GM18526 (cell line): Measurements from ENCODE around the gene IL1R2.

ENCODE experiments used
- POLR2A ChIP-seq: IDR thresholded peaks from 3 replicates; pipeline ENCODE4 v1.6.1; 2011; ENCODE audit not compliant: insufficient read length; ENCODE audit errors: extremely low read depth

The IL1R2 gene

DNA sequence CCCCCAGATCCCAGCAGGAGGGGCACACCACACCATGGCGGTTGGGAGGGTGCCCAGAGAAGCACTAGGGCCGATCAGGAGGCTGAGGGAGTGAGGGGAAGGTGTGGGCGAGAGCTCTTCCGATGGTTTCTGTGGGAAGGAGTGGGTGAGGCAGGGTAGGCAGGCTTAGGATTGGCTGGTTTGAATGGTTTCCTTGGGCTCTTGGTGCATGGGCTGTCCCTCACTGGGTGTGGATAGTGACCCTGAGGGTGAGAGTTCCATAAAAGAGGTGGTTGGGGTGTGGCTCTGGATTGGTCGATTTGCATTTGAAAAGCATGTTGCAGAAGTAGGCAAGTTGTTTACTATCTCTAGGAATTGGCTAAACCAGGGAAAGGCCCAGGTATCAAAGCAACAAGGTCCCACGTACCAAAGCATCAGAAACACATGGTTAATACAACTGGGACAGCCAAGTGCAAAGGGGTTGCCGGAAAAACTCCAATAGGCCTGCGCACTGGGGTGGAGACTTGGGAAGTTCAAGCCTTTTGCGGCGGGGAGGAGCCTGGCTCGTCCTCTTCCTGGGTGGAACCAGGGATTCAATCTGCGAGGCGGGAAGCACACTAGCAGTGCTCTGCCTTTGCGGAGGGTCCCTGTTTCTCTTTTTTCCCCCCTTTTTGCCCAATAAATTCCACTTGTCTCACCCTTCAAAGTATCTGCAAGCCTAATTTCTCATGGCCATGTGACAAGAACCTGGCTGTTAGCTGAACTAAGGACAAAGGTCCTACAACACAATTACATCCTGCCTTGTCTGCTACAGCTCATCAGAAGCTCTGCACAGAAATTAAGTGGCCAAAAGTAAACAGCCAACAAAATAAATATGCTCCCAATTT is 43.2 kb downstream of the IL1R2 start:
- no peak for TF ChIP-seq POLR2A

DNA sequence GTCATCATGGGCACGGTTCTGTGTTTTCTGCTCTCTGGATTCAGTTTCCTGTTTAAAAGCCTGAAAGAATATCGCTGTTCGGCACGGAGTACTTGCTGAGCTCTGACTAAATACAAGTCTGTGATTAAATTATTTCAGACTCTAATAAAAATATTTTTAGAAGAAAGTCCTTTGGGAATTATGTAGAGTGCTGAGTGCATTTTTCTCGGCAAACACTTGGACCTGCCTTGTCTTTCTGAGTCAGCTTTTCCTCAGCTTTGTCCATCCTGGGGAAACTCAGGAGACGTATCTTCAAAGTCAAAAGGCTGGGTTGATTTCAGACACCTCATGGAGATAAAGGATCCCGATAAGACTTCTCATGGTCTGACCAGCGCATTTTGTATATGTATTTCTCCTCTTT is 45.9 kb downstream of the IL1R2 start:
- TF ChIP-seq POLR2A, result no peak

DNA sequence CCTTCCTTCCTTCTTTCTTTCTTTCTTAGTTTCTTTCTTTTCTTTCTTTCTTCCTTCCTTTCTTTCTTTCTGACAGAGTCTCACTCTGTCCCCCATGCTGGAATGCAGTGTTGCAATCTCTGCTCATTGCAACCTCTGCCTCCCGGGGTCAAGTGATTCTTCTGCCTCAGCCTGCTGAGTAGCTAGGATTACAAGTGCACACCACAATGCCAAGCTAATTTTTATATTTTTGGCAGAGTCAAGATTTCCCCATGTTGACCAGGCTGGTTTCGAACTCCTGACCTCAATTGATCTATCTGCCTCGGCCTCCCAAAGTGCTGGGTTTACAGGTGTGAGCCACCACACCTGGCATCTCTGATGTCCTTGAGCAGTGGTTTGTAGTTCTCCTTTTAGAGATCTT is 48.5 kb downstream of the IL1R2 start:
- no peak for TF ChIP-seq POLR2A

DNA sequence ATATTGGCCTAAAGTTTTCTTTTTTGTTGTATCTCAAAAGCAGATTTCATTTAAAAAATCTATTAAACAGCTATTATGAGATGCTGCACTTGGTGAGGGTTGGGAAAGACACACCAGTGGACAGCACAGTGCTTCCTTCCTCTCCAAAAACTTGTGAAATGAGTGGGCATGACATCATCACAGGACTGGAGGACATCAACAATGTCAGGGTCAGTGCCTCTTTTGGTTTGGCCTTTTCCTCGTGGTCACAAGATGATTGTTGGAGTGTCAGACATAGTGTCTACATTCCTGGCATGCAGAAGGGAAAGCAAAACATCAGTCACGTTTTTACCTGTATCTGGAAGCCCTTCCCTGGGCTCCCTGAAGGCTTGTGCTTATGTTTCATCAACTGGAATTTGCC is 49.6 kb downstream of the IL1R2 start:
- no peak for TF ChIP-seq POLR2A

DNA sequence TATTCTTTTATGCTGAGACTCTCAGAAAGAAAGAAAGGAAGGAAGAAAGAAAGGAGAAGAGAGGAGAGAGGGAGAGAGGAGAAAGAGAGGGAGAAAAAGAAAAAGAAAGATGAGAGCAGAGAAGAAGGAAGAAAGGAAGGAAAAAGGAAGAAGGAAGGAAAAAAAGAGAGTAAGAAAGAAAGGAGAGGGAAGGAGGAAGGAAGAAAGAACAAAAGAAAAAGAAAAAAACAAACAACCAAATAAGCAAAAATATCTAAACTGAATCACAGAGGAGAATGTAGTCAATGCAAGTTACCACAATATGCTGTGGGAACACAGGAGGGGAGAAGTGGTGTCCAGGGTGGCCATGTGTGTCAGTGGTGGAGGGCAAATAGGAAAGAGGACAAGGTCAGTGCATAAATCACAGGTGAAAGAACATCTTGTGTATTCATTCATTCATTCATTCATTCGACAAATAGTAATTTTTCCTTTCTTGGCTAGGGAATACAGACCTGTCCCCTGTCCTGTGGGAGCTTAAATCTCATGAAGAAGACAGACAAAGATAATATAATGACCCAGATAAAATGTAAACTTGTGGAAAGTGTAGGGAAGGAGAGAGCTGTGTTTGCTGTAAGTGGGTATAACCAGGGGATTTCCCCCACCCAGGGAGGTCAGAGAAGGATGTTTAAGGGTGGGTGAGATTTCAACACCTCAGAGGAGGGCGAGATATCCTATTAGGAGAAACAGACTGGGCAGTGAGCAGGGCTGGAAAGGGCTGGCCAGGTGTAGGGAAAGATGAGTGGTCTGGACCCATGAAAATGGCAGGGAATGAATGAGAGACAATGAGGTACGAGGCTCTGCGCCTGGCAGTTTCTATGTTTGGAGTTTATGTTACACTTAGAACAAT is 50.7 kb downstream of the IL1R2 start:
- no peak for TF ChIP-seq POLR2A

DNA sequence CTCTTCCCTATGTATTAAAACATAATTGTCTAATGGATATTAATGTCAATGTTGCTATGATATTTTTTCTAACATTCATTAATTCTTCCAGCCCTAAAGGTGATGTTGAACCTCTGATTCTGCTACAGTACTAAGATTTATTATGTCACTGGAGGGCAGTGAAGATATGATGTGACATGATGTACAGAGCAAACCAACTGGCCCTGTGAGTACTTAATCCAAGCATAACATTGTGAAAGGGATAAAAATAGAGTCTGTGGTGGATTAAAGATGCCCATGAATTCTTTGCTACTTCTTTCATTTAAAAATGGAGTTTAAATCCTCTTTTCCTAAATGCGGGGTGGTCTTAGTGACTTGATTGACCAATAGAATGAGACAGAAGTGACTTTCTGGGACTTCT is 51.8 kb downstream of the IL1R2 start:
- TF ChIP-seq POLR2A, result no peak

DNA sequence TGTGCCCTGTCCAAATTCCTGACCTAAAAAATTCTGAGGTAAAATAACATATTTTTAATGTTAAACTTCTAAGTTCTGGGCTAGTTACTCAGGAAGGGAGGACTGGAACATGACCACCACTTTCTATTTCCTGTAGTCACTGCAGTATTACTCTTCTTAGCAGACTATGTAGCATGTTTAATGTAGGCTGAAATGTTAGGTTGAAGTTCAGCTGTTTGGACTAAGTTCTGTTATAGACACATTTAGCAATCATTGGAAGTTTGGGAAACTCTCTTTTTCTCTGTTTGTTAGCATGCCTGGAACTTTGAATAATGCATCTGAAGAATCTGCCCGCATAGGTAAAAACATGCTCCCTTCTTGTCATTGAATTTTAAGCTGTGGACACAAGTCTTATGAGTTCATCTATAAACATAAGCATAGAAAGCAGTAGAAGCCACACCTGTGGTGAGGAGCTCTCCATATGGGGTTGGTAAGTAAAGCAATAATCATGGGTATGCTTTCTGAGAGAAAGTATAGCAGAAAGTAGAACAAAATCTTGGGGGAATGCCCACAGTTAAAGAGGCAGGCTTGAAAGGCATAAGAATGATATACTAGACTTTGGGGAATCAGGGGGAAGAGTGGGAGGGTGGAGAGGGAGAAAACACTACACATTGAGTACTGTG is 52.6 kb downstream of the IL1R2 start:
- no peak for TF ChIP-seq POLR2A

DNA sequence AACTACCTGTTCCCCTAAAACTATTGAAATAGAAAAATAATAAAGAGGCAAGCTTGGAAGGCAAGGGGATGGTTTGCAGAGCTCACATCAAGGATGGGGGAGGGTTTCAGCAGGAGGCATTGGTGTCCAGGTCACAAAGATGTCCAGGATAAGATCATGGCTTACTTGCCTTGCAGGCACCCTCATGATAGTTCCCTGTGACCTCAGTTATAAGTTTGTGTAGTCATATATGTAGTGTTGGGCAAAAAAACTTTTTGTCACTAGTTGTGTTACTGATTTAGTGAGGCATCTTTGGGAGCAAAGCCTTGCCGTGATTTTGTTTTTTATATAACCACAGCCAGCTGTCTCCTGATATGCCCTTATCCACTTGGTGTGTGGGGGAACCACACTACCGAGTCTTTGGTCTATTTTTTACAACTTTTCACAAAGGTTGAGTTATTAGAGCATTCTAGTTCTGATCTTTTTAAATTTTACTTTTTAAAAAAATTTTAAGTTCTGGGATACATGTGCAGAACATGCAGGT is 53.3 kb downstream of the IL1R2 start:
- TF ChIP-seq POLR2A, result no peak

DNA sequence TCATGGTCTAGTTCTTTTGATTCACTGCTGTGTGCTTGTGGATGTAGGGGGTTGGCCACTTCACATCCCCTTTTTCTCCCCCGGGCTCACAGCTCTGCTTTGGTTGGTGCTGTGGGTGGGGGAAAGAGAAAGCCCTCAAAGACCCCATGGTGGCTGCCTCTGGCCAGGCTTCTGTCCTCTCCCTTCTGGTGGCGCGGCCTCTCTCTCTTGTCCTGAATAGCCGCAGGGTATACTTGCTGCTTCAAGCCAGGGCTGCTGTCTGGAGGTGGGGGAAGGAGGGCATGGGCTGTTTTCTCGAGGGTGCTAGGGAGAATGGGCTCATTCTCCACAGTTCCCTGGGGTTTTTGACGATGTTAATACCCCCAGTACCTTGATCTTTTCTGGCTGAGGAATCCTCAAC is 53.9 kb downstream of the IL1R2 start:
- no peak for TF ChIP-seq POLR2A

DNA sequence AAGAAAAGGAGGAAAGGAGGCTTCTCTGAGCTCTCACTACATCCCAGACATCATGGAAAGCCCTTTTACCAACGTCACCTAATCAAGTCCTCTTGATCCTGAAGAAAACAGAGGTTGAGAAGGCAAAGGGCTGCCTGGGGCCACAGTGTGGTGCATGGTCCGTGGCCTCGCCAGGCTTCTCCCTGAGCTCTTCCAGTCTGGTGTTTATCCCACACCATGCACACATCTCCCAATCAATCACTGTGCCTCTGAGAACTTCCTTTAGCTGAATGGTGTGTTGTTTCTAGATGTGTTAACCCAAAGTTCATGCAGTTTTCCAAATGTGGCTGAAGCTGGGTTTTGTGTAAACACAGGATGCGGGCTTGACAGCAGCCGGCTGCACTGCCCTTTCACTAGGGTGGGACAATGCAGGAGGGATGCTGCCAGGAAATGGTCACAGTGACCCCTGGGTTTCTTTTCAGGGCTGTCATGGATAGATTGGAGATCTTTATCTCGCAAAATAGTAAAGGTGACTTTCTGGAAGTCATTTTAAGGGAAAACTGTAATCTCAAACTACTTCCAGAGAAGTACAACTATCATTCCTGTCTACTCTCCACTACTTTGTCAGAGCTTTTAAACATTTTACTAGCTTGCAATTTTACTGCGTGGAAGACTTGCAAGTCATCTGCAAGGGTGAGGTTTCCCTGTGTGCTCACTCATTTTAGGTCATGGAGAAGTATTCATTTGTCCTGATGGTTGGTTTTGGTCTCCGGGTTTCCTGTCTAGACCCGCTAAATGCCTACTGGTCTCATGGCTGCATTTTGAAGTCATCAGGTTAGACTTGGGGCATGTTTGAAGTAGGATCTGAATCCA is 54.6 kb downstream of the IL1R2 start:
- no peak for TF ChIP-seq POLR2A

DNA sequence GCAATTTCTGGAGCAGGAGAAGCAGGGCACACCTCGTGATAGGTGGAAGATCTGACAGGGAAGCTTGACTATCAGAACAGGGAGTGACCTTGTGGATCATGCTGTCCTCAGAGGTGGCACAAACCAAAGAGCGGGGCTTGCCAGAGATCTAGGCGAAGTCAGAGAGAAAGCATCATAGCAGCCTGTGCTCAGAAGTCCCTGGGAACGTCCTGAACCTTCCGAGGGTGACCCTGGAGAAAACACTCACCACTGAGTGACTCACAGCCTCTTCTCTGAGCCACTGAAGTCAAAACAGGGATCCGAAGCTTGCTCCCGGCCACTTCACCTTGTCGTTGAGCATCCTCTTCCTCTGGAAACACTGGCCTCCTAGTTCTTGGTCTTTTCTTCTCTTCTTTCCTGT is 56.7 kb downstream of the IL1R2 start:
- no peak for TF ChIP-seq POLR2A

DNA sequence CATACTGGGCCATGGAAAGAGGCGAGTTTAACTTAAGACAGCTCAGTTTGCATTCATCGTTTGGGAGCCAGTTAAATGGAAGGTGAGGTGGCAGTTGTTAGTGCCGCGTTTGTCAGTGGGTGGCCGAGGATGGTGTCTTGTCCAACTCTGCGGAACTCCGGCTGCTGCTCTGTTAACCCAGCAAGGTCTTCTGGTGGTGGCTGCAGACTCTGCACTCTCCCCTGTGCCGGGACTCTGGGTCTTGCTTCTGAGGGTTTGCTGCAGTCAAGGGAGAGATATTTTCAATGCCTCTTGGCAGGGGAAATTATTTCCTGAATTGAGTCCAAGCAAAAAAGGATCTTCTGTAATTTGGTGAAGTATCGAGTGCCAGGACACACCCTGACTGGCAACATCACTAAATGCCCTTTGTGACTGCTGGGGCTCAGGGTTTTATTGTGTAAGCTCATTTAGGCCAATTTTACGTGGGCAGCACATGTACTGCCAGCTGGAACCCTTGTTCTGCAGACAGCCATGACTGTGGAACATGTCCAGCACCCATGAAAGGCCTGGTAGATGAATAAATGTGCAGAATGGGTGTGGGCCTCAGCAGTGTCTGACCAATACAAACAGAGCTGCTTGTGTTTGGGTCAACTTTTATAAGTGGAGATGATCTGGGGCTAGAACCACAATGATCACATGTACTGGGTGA is 58.1 kb downstream of the IL1R2 start:
- TF ChIP-seq POLR2A, result no peak

DNA sequence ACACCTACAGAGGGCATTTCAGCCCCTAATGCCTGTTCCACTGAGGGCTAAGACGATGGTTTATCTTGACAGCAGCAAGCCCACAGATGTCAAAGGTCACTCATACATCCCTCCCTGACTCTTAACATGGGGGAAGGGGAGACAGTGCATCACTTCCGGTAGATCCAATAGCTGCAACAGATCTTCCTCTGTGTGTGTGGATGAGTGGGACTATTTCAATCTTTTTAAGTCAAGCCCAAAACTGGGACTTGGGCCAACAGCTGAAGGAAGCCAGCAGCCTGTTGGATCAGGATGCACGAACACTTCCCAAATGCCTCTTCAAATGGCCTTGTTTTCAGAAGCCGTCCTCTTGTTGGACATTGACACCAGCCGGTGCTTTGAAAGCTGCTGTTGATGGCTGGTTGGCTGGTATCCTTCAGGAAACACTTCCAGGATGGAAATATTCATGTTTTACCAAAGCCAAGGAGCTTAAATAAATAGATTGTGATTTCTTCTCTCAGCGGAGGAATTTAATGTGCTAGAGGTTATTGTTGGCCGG is 59.2 kb downstream of the IL1R2 start:
- TF ChIP-seq POLR2A, result no peak
